Activated CD4-positive, alpha-beta T cell treated with anti-CD3 and anti-CD28 coated beads for 48 hours (primary cell): ENCODE measurements around the gene UBE2I.
A peak's percentile ranks its signal among the peaks of the same experiment; 100 is the strongest.

Experiments used
- DNase-seq: peaks from one replicate; pipeline ENCODE4 v3.0.0-alpha.2; 2020

Gene UBE2I

DNA sequence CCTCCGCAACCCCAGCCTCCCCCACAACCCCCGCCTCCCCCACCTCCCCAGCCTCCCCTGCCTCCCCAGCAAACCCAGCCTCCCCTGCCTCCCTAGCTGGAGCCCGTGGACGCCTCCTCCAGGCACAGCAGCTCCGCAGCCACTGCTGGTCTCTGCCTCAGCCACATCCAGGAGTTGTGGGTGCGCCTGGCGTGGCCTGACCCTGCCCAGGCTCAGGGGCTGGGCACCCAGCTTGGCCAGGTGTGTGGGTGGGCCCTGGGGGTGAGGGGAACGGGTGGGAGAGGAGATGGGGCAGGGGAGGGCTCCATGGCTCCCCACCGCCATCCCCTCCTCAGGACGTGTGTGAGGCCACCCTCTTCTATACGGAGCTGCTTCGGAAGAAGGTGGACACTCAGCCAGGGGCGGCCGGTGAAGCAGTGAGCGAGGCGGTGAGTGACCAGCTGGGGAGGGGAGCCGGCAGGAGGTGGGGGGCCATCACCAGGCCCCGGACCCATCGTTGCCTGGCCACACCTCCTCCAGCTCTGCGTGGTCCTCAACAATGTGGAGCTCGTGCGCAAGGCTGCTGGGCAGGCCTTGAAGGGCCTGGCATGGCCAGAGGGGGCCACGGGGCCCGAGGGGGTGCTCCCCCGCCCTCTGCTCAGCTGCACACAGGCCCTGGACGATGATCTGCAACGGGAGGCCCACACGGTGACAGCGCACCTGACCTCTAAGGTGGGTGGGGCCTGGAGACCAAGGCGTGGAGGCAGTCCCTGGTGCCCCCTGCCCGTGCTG is 36.4 kb downstream of the UBE2I start:
- no peak for DNase-seq

DNA sequence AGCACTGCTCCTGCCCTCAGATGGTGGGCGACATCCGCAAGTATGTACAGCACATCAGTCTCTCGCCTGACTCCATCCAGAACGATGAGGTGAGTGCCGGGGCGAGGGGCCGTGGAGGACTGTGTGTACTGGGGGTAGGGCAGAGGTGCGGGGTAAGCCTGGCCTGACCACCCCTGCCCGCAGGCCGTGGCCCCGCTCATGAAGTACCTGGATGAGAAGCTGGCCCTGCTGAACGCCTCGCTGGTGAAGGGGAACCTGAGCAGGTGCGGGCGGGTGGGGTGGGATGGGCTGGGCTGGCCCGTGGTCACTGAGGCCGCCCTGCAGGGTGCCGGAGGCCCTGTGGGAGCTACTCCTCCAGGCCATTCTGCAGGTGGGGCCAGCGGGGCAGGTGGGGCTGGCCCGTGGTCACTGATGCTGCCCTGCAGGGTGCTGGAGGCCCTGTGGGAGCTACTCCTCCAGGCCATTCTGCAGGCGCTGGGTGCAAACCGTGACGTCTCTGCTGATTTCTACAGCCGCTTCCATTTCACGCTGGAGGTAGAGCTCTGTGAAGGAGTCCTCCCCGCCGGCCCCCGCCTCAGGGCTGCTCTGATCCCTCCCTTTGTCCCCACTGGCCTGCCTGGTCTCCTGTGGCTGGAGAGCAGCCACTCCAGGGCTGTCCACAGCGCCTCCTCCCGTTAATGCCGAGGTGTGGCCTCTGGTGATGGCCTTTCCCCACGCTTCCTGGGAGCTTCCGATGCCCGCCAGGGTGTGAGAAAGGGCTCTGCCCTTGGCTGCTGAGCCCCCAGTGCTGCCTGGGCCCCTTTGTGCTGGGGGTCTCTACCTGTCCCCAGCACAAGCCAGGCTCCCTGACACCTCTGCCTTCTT is 37.2 kb downstream of the UBE2I start:
- DNase-seq = no peak

DNA sequence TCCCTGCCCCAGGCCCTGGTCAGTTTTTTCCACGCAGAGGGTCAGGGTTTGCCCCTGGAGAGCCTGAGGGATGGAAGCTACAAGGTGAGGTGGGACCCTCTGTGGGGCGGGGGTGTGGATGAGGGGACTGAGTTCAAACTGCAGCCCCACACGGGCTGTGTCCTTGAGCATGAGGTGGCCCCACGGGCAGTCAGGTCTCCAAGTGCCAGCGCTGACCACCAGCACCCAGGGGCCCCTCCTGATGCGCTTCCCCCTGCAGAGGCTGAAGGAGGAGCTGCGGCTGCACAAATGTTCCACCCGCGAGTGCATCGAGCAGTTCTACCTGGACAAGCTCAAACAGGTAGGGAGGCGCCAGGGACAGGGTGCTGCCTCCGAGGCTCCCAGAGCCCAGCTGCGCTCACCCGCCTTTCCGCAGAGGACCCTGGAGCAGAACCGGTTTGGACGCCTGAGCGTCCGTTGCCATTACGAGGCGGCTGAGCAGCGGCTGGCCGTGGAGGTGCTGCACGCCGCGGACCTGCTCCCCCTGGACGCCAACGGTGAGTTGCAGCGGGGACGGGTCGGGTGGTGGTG is 37.9 kb downstream of the UBE2I start:
- DNase-seq = no peak

DNA sequence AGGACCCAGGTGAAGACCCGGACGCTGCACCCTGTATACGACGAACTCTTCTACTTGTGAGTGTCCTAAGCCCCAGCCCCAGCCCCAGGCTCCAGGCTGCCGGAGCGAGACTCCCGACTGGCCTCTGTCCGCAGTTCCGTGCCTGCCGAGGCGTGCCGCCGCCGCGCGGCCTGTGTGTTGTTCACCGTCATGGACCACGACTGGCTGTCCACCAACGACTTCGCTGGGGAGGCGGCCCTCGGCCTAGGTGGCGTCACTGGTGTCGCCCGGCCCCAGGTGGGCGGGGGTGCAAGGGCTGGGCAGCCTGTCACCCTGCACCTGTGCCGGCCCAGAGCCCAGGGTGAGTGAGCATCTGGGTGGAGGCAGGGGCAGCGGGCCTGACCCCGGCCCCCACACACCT is 38.5 kb downstream of the UBE2I start:
- DNase-seq = no peak

DNA sequence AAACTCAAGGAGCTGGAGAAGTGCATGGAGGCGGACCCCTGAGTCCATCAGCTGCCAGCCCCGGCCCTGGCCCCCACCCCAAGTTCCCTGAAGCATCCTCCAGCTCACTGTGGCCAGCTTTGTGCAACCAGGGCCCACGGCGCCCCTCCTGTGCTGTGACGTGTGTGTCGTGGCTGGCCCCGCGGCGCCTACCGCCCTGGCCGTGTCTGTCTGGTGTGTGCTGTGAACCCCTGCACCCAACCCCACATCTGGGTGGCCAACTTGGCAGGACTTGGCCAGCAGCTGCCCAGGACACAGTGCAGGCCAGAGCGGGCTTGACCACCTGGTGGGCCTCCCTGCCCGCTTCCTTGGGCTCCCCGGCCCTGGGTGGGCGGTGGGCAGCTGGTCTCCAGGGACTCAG is 39.0 kb downstream of the UBE2I start:
- DNase-seq = no peak

DNA sequence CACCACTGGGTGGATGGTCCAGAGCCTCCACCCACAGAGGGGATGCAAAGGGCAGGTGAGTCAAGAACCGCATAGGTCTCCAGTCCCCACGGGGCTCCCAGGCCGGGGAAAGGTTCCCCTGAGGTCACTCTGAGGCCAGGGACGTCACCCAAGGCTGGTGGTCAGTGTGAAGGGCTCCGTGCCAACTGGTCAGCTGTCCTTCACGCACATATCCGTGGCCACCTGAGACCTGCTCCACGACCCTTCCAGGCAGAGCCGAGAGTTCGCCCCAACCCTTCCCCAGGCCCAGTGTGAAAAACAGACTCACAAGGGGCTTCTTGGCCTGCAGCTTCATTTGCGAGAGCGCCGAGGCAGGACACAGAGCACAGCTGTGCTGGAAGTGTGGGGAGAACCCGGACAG is 39.5 kb downstream of the UBE2I start:
- no peak for DNase-seq

DNA sequence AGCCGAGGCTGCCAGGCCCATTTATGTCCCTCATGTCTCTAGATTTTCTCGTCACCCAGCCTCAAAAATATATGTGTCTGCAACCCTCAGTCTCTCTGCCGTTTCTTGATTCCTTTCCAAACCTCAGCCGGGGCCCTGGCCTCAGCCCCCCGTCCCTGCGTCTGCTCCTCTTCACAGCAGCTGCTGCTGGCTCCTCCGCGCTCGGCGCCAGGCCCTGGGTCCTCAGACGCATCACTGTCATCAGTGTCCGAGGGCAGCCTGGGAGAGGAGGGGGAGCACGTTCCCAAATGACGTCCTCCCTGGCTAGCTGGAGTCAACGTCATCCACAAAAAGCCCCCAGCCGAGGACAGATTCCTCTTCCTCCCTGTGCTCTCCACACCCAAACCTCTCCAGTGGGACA is 39.9 kb downstream of the UBE2I start:
- no peak for DNase-seq

DNA sequence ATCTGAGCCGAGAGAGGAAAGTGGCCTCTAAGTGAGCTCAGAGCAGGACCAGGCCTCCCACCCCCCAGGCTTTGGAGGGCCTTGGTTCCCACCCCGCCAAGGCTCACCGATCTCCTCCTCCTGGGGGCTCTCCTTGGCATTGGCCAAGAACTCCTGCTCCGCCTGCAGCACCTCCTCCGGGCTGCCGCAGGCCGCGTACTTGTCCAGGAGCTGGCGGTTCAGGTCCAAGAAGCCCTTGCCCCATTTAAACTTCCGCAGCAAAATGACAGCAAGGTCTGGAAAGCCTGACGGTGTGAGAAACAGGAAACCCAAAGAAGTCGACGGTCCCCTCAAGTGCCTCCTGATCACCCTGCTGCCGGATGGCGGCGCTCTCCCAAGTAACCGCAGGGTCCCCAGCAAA is 40.5 kb downstream of the UBE2I start:
- DNase-seq = no peak

DNA sequence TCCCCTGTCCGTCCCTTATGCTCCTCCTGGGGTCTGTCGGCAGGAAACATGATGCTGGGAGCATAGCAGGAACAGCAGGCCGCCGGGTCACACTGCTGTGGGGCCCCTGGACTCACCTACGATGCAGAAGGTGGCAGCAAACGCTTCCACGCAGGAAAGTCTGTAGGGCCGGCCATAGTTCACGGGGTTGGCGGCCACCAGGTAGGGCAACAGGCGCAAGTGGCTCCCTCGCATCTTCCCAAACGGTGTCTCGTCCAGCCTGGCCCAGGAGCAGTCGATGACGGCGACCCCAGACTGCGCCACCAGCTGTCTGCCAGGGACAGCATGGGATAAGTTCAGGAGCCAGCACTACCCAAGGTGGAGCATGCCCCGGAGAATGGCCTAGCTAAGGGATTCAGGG is 41.3 kb downstream of the UBE2I start:
- DNase-seq = no peak

DNA sequence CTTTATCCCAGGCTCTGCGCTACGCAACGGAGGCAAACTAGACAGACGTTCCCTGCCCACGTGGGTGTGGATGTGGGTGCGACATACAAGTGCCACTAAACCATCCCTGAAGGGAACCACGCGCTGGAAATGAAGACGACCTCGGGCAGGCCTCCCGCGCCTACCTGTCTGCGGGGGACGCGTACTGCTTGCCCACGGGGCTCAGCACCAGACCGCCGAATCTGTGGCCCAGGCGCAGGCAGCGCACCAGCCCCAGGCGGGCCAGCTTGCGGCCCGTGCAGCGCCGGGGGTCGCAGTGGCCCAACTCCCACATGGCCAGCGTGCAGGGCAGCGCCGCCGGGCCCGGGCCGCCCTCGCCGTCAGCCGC is 41.8 kb downstream of the UBE2I start:
- DNase-seq = peak; percentile 49

DNA sequence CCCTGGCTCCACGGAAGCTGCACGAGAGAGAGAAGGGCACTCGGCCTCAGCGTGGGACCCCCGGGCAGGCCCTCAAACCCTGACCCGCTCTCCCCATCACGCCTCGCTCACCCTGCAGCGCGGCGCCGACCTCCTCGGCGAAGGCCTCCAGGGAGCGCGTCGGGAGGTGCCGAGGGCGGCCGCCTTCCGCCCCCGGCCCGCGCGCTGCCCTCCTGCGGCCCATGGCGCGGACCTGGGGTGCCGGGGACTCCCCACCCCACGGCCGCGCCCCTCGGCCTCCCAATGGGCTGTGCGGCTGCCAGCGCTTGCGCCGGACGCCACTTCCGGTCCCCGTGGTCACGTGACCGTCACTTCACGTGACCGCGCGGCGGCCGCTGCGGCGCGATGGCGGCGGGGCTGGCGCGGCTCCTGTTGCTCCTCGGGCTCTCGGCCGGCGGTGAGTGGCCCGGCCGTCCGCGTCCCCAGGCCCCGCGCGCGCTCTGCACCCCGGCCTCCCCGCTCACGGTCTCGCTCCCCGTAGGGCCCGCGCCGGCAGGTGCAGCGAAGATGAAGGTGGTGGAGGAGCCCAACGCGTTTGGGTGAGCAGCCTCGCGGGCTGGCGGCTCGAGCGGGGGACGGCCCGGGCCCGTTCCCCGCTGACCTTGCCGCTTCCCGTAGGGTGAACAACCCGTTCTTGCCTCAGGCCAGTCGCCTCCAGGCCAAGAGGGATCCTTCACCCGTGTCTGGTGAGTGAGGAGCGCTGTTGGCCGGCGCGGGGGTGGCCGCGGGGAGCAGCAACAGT is 42.3 kb downstream of the UBE2I start, which contains the start of the genes GNPTG and TSR3:
TSS of gene GNPTG (plus strand) at position 350 of the 781 bp plus-strand sequence. CDS start at position 385, 35 bp downstream.
TSS of gene TSR3 (minus strand) at position 297 of the 781 bp plus-strand sequence. CDS start at position 223, 74 bp downstream.
- DNase-seq = peak; percentile 87

DNA sequence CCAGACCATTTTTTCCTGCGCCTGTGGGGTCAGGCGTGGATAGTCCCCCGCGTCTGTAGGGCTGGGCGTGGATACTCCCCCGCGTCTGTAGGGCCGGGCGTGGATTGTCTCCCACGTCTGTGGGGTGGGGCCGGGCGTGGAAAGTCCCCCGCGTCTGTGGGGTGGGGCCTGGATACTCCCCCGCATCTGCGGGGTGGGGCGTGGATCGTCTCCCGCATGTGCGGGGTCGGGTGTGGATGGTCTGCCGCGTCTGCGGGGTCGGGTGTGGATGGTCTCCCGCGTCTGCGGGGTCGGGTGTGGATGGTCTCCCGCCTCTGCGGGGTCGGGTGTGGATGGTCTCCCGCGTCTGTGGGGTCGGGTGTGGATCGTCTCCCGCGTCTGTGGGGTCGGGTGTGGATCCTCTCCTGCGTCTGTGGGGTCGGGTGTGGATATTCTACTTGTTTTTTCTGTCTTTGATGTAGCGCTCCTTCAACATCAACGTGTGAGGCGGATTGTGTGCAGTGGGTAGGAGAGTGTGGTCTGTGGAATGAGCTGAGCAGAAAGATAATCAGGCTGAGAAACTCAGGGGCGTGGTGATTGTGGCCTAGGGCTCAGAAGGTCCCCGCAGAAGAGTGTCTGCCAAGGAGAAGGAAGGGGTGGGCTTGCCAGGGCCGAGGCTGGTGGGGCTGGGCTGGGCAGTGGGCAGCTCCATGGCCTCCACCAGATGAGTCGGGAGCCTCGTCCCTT is 45.5 kb downstream of the UBE2I start:
- no peak for DNase-seq

DNA sequence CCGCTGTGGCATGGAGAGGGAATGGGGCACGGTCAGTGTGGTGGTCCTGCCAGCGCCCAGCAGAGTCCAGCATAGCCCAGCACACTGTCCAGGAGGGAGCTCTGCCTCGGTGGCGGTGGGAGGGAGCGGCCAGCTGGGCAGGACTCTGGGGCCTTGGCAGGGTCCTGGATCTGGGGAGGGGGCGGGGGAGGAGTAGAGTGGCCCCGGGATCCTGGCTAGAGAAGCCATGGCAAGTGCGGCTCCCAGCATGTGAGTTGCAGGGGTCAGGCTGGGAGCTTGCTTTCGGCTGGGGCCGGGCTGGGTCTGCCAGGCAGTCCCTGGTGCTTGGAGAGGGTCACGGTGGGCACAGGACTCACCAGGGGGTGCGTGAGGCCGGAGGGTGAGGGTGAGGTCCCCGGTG is 46.2 kb downstream of the UBE2I start:
- no peak for DNase-seq

DNA sequence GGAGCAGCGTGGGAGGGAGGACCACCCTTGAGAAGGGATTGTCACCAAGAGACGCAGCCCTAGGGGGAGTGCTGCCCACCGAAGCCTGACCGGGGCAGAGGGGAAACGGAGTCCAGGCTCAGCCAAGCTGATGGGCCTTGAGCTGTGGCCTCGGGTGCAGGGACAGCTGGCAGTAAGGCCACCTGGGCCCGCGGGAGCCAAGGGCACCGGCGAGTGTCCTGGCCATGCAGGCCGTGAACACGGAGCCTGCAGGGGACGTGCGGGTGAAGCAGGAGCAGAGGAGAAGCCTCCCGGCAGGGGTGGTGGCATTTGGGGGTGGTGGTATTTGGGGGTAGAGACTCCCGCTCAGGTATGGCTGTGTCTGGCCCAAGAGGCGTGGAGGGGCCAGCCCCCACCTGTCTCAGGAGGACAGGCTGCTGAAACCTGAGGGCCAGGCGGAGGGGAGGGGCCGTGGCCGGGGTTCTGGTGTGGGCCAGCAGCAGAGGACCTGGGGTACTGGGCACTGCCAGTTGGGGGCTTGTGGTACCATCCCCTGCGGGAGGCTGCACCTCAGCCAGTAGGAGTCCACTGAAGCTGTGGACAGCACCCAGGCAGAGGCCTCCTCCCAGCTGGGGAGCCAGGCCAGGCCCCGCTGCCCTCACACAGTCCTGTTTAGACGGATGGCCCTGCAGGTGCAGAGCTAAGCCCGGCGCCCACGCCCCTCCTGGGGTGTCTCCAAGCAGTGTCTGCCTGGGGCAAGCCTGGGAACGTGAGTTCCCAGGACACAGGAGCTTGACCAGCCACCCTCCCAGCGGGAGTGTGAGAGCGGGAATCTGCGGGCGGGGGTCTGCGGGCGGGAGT is 46.8 kb downstream of the UBE2I start:
- DNase-seq = no peak

DNA sequence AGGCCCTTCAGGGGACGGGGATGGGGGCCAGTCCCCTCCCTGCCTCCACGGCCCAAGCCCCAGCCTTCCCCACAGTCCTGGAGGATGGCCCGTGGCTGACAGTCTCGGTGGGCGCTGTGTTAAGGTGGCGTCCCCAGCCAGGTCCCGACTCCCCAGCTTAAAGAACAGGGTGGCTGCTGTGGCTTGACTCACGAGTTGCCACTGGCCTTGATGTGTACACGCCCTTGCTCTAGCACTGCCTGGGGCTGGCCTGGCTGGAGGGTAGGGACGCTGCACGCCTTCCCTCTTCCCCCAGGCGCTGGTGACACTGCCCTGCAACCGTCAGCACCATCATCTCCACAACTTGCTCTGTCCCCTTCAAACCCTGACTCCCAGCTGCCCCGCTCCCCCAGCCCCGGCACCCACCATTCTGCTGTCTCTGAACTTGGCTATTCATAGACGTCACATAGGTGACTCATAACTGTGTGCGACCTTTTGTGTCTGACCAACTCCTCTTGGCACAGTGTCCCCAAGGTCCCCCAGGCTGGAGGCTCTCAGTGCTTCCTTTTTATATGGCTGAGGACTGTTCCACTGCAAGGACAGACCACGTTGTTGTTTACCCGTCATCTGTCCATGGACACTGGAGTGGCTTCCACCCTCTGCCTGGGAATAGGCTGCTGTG is 48.6 kb downstream of the UBE2I start:
- DNase-seq = no peak

DNA sequence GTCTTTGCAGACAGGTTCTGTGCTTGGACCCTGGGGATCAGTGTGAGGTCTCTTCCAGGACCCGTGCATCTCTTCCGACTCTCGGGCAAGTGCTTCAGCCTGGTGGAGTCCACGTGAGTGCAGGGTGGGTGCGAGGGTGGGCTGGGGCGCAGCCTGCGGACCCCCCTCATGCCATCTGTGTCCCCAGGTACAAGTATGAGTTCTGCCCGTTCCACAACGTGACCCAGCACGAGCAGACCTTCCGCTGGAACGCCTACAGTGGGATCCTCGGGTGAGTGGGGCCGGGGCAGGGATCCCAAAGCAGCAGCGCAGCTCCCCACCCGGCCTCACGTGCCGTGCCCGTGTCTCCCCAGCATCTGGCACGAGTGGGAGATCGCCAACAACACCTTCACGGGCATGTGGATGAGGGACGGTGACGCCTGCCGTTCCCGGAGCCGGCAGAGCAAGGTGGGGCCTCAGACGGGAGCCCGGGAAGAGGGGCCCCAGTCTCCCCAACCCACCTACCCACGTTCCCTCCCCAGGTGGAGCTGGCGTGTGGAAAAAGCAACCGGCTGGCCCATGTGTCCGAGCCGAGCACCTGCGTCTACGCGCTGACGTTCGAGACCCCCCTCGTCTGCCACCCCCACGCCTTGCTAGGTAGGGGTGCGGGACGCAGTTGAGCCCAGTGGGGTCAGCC is 52.4 kb downstream of the UBE2I start:
- no peak for DNase-seq

DNA sequence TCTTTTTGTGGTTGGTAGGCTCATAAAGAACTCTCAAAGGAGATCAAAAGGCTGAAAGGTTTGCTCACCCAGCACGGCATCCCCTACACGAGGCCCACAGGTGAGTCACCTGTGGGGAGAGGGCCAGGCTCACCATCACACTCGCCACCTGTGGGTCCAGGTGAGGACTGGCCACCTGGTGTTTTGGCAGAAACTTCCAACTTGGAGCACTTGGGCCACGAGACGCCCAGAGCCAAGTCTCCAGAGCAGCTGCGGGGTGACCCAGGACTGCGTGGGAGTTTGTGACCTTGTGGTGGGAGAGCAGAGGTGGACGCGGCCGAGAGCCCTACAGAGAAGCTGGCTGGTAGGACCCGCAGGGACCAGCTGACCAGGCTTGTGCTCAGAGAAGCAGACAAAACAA is 53.4 kb downstream of the UBE2I start:
- DNase-seq = no peak

DNA sequence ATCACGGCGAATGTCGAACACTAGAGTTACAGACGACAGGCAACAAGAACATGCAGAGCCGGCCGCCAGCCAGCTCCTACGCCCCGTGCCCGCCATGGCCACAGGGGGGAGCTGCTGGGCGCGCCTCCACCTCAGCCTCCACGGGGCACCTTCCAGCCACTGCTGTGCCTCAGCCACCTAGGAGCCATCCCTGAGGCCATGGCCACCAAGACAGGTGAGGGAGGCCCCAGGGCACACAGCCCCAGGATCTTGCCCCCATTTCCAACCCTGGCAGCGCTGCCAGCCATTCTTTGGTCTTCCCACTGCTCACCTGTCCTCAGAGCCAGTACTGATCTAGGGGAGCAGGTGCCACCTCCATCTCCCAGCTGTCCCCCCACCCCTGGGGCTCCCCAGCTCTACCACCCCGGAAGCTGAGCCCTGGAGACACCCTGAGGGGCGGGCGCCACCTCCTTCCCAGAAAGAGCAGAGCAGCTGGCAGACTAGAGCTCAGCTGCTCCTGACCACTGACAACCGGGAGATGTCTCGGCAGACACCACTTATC is 54.1 kb downstream of the UBE2I start:
- peak; percentile 83 for DNase-seq

DNA sequence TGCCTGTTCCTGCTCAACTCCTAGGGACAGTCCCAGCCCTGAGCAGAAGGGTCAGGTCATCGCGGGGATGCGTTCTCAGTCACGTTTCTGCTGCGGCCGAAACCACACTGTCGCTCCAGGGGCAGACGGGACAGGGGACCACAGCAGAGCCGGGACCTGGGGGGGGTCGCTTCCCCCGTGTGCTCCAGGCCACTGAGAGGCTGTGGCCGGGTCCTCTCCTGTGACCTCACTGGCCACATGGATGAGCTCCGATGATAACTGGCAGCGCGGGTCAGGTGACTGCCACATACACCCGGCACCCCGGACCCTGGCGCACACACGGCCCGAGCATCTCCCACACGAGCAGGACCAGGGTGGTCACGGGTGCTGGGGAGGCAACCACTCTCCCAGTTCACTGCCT is 55.1 kb downstream of the UBE2I start:
- no peak for DNase-seq
